D721Med (cell line): ENCODE results near the gene ANKRD55.
"Not testable (repeated sequence)": the region's sequence is repeated elsewhere in the genome, so short reads cannot be mapped to it uniquely, and the experiment has no call there.

ENCODE experiments used
- DNase-seq: peaks from one replicate; pipeline ENCODE4 v3.0.0; 2011; ENCODE audit warnings: low spot score; ENCODE audit not compliant: insufficient read length
- FAIRE-seq: peaks from 2 replicates; lab custom pipeline; 2011; peaks lifted over from hg19 to GRCh38; lab: Jason Lieb, UNC
- TF ChIP-seq, protein P1 (sequence below): IDR thresholded peaks from 2 replicates; pipeline ENCODE4 v1.5.1; 2012; ENCODE audit warnings: mild to moderate bottlenecking, control low read depth; ENCODE audit not compliant: insufficient read depth; ENCODE audit errors: missing control alignments

ANKRD55 gene

GRCh38 chr5:56083286-56083854 is 149.8 kb downstream of the ANKRD55 start:
- TF ChIP-seq, protein P1, sequence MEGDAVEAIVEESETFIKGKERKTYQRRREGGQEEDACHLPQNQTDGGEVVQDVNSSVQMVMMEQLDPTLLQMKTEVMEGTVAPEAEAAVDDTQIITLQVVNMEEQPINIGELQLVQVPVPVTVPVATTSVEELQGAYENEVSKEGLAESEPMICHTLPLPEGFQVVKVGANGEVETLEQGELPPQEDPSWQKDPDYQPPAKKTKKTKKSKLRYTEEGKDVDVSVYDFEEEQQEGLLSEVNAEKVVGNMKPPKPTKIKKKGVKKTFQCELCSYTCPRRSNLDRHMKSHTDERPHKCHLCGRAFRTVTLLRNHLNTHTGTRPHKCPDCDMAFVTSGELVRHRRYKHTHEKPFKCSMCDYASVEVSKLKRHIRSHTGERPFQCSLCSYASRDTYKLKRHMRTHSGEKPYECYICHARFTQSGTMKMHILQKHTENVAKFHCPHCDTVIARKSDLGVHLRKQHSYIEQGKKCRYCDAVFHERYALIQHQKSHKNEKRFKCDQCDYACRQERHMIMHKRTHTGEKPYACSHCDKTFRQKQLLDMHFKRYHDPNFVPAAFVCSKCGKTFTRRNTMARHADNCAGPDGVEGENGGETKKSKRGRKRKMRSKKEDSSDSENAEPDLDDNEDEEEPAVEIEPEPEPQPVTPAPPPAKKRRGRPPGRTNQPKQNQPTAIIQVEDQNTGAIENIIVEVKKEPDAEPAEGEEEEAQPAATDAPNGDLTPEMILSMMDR = no peak
- FAIRE-seq (no peak), DNase-seq (no peak)

- not testable (repeated sequence) for DNase-seq, FAIRE-seq
Measured at GRCh38 chr5:56081053-56081642, 152.0 kb downstream of the ANKRD55 start.

DNA sequence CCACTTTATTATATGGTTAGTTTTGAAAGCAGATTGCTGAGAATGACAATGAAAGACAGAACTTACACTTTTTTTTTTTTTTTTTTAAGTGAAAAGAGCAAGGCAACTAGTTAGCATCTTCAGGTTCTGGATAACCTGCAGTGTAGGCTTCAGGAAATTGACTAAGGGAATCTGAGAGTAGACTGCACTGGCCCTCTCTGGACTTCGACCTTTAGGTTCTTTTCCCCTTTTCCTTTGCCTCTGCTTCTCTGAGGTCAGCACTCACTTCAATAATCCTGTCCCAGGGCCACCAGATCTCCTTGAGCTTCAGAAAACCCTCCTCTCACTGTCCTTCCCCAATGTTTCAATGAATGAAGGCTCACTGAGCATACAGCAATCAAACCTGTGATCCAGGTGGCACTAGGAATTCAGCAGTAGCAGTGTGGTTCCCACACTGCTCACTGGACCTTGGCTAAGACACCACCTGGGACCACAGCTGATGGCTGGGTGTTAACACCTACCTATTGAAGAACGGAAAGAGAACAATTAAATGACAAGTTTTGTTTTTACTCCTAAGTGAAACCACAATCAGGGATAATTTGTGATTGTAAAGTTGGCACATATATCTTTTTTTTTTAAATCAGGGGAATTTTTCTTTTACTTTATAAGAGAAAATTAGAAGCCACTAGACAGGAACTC is 152.6 kb downstream of the ANKRD55 start:
- no peak for FAIRE-seq

DNA sequence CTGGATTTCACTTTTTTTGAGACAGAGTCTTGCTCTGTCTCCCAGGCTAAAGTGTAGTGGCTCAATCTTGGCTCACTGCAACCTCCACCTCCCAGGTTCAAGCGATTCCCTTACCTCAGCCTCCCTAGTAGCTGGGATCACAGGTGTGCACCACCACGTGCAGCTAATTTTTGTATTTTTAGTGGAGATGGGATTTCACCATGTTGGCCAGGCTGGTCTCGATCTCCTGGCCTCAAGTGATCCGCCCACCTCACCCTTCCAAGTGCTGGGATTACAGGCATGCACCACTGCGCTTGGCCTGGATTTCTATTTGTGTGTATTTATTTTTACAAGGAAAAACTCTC is 154.0 kb downstream of the ANKRD55 start:
- not testable (repeated sequence) for DNase-seq, FAIRE-seq

More for the DNA sequence above, 152.6 kb downstream of the ANKRD55 start:
- no peak for DNase-seq
- TF ChIP-seq, protein P1 = no peak

DNA sequence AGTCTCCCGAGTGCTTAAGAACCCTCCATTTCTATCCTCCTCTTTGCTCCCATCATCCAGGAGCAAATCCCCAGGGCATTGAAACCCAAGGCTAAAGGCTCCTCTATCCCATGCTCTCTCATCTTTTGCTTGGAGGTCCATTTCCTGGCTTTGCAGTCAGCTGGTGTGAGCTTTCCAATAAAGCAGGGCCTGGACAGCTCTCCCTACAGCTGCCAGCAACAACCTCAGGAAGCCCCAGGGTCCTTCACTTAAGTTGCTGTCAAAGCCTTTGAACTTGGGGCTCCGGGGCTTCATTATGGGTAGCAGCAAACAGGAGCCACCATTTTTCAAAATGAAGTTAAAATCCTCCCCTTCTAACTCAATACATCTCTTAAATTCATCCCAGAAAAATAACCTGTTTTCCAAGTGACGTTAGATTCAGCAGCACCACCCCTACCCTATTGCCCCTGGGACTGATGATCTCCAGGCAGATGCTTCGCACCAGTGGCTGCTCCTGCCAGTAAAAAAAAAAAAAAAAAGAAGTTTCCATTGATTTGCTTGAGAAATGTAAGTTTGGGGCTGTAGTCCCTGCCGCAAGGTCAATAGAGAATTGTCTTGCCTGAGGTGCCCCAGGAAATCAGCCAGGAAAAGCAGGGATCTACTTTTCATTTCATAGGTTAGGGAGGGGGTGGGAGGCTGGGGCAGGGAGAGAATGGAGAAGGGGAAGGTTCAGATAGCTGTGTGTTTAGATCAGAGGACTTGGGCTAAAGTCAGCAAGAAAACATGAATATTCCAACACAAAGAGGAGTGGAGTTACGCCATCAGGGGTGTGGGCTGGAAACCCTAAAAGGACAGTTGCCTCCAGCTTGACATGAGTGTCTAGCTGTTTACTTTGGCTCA is 154.6 kb downstream of the ANKRD55 start:
- TF ChIP-seq, protein P1 = no peak
- no peak for FAIRE-seq
- DNase-seq = no peak

GRCh38 chr5:56077796-56078233 is 155.3 kb downstream of the ANKRD55 start:
- FAIRE-seq (no peak), DNase-seq (no peak)
- TF ChIP-seq, protein P1 = no peak

- TF ChIP-seq, protein P1 = no peak
- DNase-seq (no peak), FAIRE-seq (no peak)
Measured at GRCh38 chr5:56076486-56076885, 156.6 kb downstream of the ANKRD55 start.
